HEK293 (cell line): ENCODE data around the gene MYCBPAP.

Source experiments
- CTCF ChIA-PET: fragments of 350-600 bp; formaldehyde crosslinking; extraction: SDS; loops from one replicate; lab custom pipeline; 2021; ENCODE audit warnings: antibody characterized with exemption; lab: Yijun Ruan, JAX
- POLR2A ChIA-PET: fragments of 300-600 bp; formaldehyde crosslinking; extraction: SDS; loops from one replicate; lab custom pipeline; 2020; ENCODE audit warnings: antibody characterized with exemption, inconsistent platforms; lab: Yijun Ruan, JAX
- H3K27ac ChIP-seq: fragments of 200-500 bp; sonication (Bioruptor generic); 2 replicates; pipeline ENCODE4 v1.5.1; 2014; ENCODE audit warnings: low read depth, low read length, control low read depth, inconsistent platforms; ENCODE audit errors: extremely low read depth
- H3K36me3 ChIP-seq, 2 experiments: fragments of 200-500 bp in 1 of 2; sonication (Bioruptor generic) in 1 of 2; 1 replicate in 1 of 2; 2 replicates in 1 of 2; pipeline ENCODE4 v1.5.1; 2014 to 2017; ENCODE audit warnings: inconsistent platforms in 2 of 2, low read length in 2 of 2; ENCODE audit not compliant: control insufficient read depth in 2 of 2, insufficient read depth in 1 of 2
- H3K4me1 ChIP-seq: fragments of 200-500 bp; sonication (Bioruptor generic); 2 replicates; pipeline ENCODE4 v1.5.1; 2014; ENCODE audit warnings: mild to moderate bottlenecking, low read length, inconsistent platforms; ENCODE audit not compliant: control insufficient read depth, insufficient read depth
- H3K4me3 ChIP-seq: 2 replicates; pipeline ENCODE4 v1.5.1; 2011; ENCODE audit warnings: low read depth, mild to moderate bottlenecking, control low read depth, low read length, moderate library complexity
- H3K9me3 ChIP-seq: fragments of 200-500 bp; sonication (Bioruptor generic); 2 replicates; pipeline ENCODE4 v1.5.1; 2014; ENCODE audit warnings: low read depth, low read length, inconsistent platforms; ENCODE audit not compliant: control insufficient read depth, insufficient read depth
- BCL11A ChIP-seq: fragments of 450-650 bp; formaldehyde crosslinking; IDR thresholded peaks from 2 replicates; pipeline ENCODE4 v1.5.1; 2016; ENCODE audit warnings: low read depth, missing biosample characterization, missing genetic modification characterization
- CTCF ChIP-seq: fragments of 450-650 bp; formaldehyde crosslinking; IDR thresholded peaks from 2 replicates; pipeline ENCODE4 v1.5.1; 2016; ENCODE audit warnings: missing biosample characterization, missing genetic modification characterization
- GLIS2 ChIP-seq: fragments of 450-650 bp; formaldehyde crosslinking; IDR thresholded peaks from 2 replicates; pipeline ENCODE4 v1.5.1; 2016; ENCODE audit warnings: missing biosample characterization, missing genetic modification characterization
- KLF7 ChIP-seq: fragments of 450-650 bp; formaldehyde crosslinking; IDR thresholded peaks from 2 replicates; pipeline ENCODE4 v1.5.1; 2016; ENCODE audit warnings: missing biosample characterization, missing genetic modification characterization, borderline replicate concordance
- REST ChIP-seq: fragments of 450-650 bp; formaldehyde crosslinking; IDR thresholded peaks from 2 replicates; pipeline ENCODE4 v1.5.1; 2016; ENCODE audit warnings: missing biosample characterization, missing genetic modification characterization
- SALL2 ChIP-seq: fragments of 450-650 bp; formaldehyde crosslinking; IDR thresholded peaks from 2 replicates; pipeline ENCODE4 v1.5.0; 2017; ENCODE audit warnings: missing biosample characterization, mild to moderate bottlenecking, missing genetic modification characterization, borderline replicate concordance
- ZBTB1 ChIP-seq: fragments of 450-650 bp; formaldehyde crosslinking; IDR thresholded peaks from 2 replicates; pipeline ENCODE4 v1.5.1; 2016; ENCODE audit warnings: missing biosample characterization, missing genetic modification characterization
- ZFHX2 ChIP-seq: fragments of 450-650 bp; formaldehyde crosslinking; conservative IDR thresholded peaks from 2 replicates; pipeline ENCODE4 v1.5.1; 2016; ENCODE audit warnings: missing biosample characterization, missing genetic modification characterization
- ZFP69B ChIP-seq: fragments of 450-650 bp; formaldehyde crosslinking; IDR thresholded peaks from 2 replicates; pipeline ENCODE4 v1.5.1; 2016; ENCODE audit warnings: missing biosample characterization, missing genetic modification characterization
- ZNF10 ChIP-seq: fragments of 450-650 bp; formaldehyde crosslinking; IDR thresholded peaks from 2 replicates; pipeline ENCODE4 v1.5.1; 2017; ENCODE audit warnings: missing biosample characterization, missing genetic modification characterization
- ZNF114 ChIP-seq: fragments of 450-650 bp; formaldehyde crosslinking; IDR thresholded peaks from 2 replicates; pipeline ENCODE4 v1.5.0; 2017; ENCODE audit warnings: missing biosample characterization, missing genetic modification characterization
- ZNF133 ChIP-seq: fragments of 450-650 bp; formaldehyde crosslinking; IDR thresholded peaks from 2 replicates; pipeline ENCODE4 v1.5.1; 2016; ENCODE audit warnings: missing biosample characterization, missing genetic modification characterization
- ZNF155 ChIP-seq: fragments of 450-650 bp; formaldehyde crosslinking; IDR thresholded peaks from 2 replicates; pipeline ENCODE4 v1.5.1; 2016; ENCODE audit warnings: missing biosample characterization, missing genetic modification characterization
- ZNF221 ChIP-seq: fragments of 450-650 bp; formaldehyde crosslinking; IDR thresholded peaks from 2 replicates; pipeline ENCODE4 v1.5.1; 2017; ENCODE audit warnings: missing biosample characterization, missing genetic modification characterization, borderline replicate concordance
- ZNF350 ChIP-seq: fragments of 450-650 bp; formaldehyde crosslinking; IDR thresholded peaks from 2 replicates; pipeline ENCODE4 v1.5.0; 2017; ENCODE audit warnings: missing biosample characterization, mild to moderate bottlenecking, missing genetic modification characterization
- ZNF366 ChIP-seq: fragments of 450-650 bp; formaldehyde crosslinking; conservative IDR thresholded peaks from 2 replicates; pipeline ENCODE4 v1.5.1; 2016; ENCODE audit warnings: missing biosample characterization, missing genetic modification characterization
- ZNF514 ChIP-seq: fragments of 450-650 bp; formaldehyde crosslinking; IDR thresholded peaks from 2 replicates; pipeline ENCODE4 v1.5.1; 2016; ENCODE audit warnings: missing biosample characterization, missing genetic modification characterization
- ZNF658 ChIP-seq: fragments of 450-650 bp; formaldehyde crosslinking; IDR thresholded peaks from 2 replicates; pipeline ENCODE4; 2016; ENCODE audit warnings: missing biosample characterization, missing genetic modification characterization
- ZSCAN30 ChIP-seq: fragments of 450-650 bp; IDR thresholded peaks from 2 replicates; pipeline ENCODE4 v1.5.1; 2018; ENCODE audit warnings: missing biosample characterization, mild to moderate bottlenecking, missing genetic modification characterization, moderate library complexity
- TF ChIP-seq, protein P1 (sequence below): fragments of 450-650 bp; formaldehyde crosslinking; IDR thresholded peaks from 2 replicates; pipeline ENCODE4 v1.5.1; 2016; ENCODE audit warnings: missing biosample characterization, missing genetic modification characterization

MYCBPAP gene

DNA sequence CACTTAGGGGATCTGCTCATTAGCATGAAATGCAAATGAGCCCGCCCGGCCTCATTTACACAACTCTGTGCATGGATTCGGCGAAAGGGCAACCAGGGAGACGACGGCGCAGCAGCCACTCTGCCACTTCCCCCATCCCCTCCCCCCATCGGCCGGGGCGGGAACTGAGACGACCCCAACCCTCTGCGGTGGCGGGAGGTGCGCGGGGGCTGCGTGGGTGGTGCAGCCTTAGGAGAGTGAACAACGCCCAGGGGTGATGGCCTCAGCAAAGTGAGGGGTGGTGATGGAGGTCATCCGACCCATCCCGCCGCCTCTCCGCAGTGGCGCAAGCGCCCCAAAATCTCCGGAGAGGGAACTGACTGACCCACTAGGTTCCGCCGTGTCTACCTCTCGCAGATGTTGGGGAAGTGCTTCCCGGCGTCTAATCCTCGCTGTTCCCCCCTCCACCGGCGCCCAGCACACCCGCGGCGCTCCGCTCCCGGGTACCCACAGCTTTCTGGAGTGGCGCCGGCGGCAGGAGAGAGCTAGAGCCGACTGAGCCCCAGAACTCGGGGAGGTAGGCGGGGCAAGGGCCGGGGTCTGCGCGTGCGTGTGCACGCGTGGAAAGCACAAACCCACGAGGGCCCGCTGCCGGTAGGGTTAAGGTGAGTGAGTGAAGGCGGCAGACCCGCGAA is 50.8 kb downstream of the MYCBPAP start:
- H3K9me3 ChIP-seq: no peaks in the 10 kb centered on the region
- H3K4me3 ChIP-seq: no peak overlapping the region
- CTCF ChIA-PET: interaction anchor here (1.8 to 3.4 kb wide), 3 partner anchors 8 to 71 kb away, joined by 8 to 24 read pairs (median 20); no protein-coding TSS in a partner anchor
- H3K4me1 ChIP-seq: peaks cover 5% of the 10 kb centered on the region; the same call in 1 of the 2 replicates
- POLR2A ChIA-PET: interaction anchor here (0.6 to 1.5 kb wide), 3 partner anchors 69 to 307 kb away, joined by 3 to 6 read pairs (median 5); partner anchors contain the start of genes LUC7L3 and TOB1
- no peak overlapping the region for H3K27ac ChIP-seq
- TF ChIP-seq, protein P1, sequence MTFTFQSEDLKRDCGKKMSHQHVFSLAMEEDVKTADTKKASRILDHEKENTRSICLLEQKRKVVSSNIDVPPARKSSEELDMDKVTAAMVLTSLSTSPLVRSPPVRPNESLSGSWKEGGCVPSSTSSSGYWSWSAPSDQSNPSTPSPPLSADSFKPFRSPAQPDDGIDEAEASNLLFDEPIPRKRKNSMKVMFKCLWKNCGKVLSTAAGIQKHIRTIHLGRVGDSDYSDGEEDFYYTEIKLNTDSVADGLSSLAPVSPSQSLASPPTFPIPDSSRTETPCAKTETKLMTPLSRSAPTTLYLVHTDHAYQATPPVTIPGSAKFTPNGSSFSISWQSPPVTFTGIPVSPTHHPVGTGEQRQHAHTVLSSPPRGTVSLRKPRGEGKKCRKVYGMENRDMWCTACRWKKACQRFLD (tag by site-specific recombination): no peak
- TF ChIP-seq ZNF114 (tag by site-specific recombination): no peak
- no peak for TF ChIP-seq ZNF155
- peak; percentile 27 for TF ChIP-seq ZFHX2 (tag by site-specific recombination)
- no peak for TF ChIP-seq ZNF133
- no peak for TF ChIP-seq ZNF10 (tag by site-specific recombination)
- peaks cover 0 to 12% of the 10 kb centered on the region in 2 experiments; a peak in 1 of 3 replicates for H3K36me3 ChIP-seq

- H3K4me1 ChIP-seq: peaks cover 5% of the 10 kb centered on the region; the same call in 1 of the 2 replicates
- H3K27ac ChIP-seq: no peak overlapping the region
- H3K36me3 ChIP-seq: peaks cover 0 to 12% of the 10 kb centered on the region in 2 experiments; a peak in 1 of 3 replicates
- ChIA-PET POLR2A (interaction anchor here (0.6 to 1.7 kb wide), 10 partner anchors 10 to 307 kb away, joined by 3 to 13 read pairs (median 5); partner anchors contain the start of genes LUC7L3, SPATA20 and TOB1), CTCF (interaction anchor here (0.8 to 3.4 kb wide), 8 partner anchors 9 to 223 kb away, joined by 3 to 24 read pairs (median 5); partner anchors contain the start of gene SPATA20)
- no peaks in the 10 kb centered on the region for H3K9me3 ChIP-seq
- TF ChIP-seq ZFP69B (tag by site-specific recombination): peak; percentile 39; the same call in 1 of the 2 replicates
- TF ChIP-seq BCL11A (tag by site-specific recombination): peak; percentile 81; the same call in 1 of the 2 replicates
- no peak for TF ChIP-seq ZBTB1
- no peak for TF ChIP-seq CTCF (tag by site-specific recombination)
- no peak for TF ChIP-seq ZNF366 (tag by site-specific recombination)
- no peak for TF ChIP-seq ZNF350 (tag by site-specific recombination)
- TF ChIP-seq KLF7 (tag by site-specific recombination): no peak
- no peak for TF ChIP-seq ZSCAN30 (tag by site-specific recombination)
- TF ChIP-seq SALL2 (tag by site-specific recombination): no peak
- TF ChIP-seq ZNF221 (tag by site-specific recombination): no peak
- TF ChIP-seq GLIS2 (tag by site-specific recombination): no peak
- 0 out of 2 replicates have a peak, but pooled peaks have one; percentile 15 for TF ChIP-seq REST (tag by site-specific recombination)
- no peak for TF ChIP-seq ZNF658 (tag by site-specific recombination)
- TF ChIP-seq ZNF514: no peak
- H3K4me3 ChIP-seq: peak overlapping the region; percentile 38
Observed at GRCh38 chr17:50559674-50560184, 51.5 kb downstream of the MYCBPAP start.
